Pancreas (tissue), 10 donors: ENCODE measurements around the gene RNF44. TPM values are rescaled to one million over a fixed set of nuclear protein-coding genes. Genes with fewer than 3 reads are reported as not detected.

Source experiments
- ATAC-seq, 4 donors: fragments of 200-7000 bp; cut with Tn5 transposase; one replicate each; pipeline versions ENCODE4 v1.8.0 to v1.9.1; 2020; ENCODE audit warnings: mild to moderate bottlenecking in 4 of 4, moderate library complexity in 4 of 4
- DNase-seq, 6 donors: peaks; one replicate each; pipeline ENCODE4 v3.0.0-alpha.2; 2020
- FAIRE-seq: peaks from 2 replicates; lab custom pipeline; 2012; peaks lifted over from hg19 to GRCh38; lab: Jason Lieb, UNC
- H3K27ac ChIP-seq, 4 donors: fragments of 200-600 bp; sonication (generic); 1 replicate in 3 of 4; 2 replicates in 1 of 4; pipeline versions ENCODE4 v1.5.0 to v1.8.0; 2020
- H3K27me3 ChIP-seq, 4 donors: fragments of 200-600 bp; one replicate each; pipeline ENCODE4 v1.8.0; 2021
- H3K36me3 ChIP-seq, 3 donors: fragments of 200-600 bp; sonication (generic) in 1 of 3; one replicate each; pipeline versions ENCODE4 v1.5.0 to v1.8.0; 2020 to 2021
- H3K4me1 ChIP-seq, 3 donors: fragments of 200-600 bp; one replicate each; pipeline ENCODE4 v1.8.0; 2021
- H3K4me3 ChIP-seq, 4 donors: fragments of 200-600 bp; sonication (generic) in 2 of 4; one replicate each; pipeline versions ENCODE4 v1.5.0 to v1.8.0; 2020 to 2021
- H3K9me3 ChIP-seq, 4 donors: fragments of 200-600 bp; one replicate each; pipeline ENCODE4 v1.8.0; 2021
- CTCF ChIP-seq, 4 donors: fragments of 200-600 bp; sonication (generic) in 3 of 4; IDR thresholded peaks; one replicate each; pipeline versions ENCODE4 v1.5.0 to v1.8.0; 2021; ENCODE audit warnings: antibody characterized with exemption in 4 of 4
- WGBS, 2 donors: extraction: QIAGEN DNeasy Blood & Tissue Kit; methylation state at CpG; one replicate each; pipeline ENCODE4 v1.1.7; 2013; 5-methylcytosine and 5-hydroxymethylcytosine counted together
- intact Hi-C, 3 donors: fragments of 100-400 bp; cut with DNase I; formaldehyde crosslinking; loops; one replicate each; pipeline versions ENCODE4 v1.11.1 to v1.14.2; 2022
- polyA plus RNA-seq, 2 donors: library from polyadenylated mRNA; stranded (reverse); fragments of 200-250 nt; gene quantifications; one replicate each; pipeline ENCODE4 v1.2.3, GENCODE V29; 2013
- total RNA-seq, 6 donors: library from RNA; stranded (reverse); fragmentation: NEBNext Ultra II Directional in 4 of 6; extraction: Animal tissue kit (Norgen Biotek cat#: 25700) in 4 of 6; gene quantifications; one replicate each; pipeline versions ENCODE4 v1.2.1 to v1.2.4, GENCODE V29; 2021 to 2023
- donor health status: healthy with polysubstance abuse.
- donor health status: DM: no; HTN: no; CAD: no; lungs with moderate emphysema.
- donor health status: DM: no; HTN: no; CAD: no.
- donor health status: control.
- donor health status: control.
- donor health status: Bipolar disorder and iron deficiency.
- donor health status: DM: yes; HTN: yes; CAD: no.
- donor health status: DM: no; HTN: no; CAD: no.
- donor health status: DM: no; HTN: no; CAD: no.
- donor health status: DM: yes; HTN: yes; CAD: no.

The RNF44 gene
- total and polyA plus RNA-seq, 8 donors = 13.8 to 36.6 (median 18.5) TPM

GRCh38 chr5:176501333-176501732 is 35.9 kb downstream of the RNF44 start:
- Histone ChIP-seq H3K9me3 (no peaks in the 10 kb centered on the region), H3K4me3 (no peak overlapping the region), H3K27me3 (no peaks in the 10 kb centered on the region), H3K36me3 (peaks cover 11 to 68% (median 22%) of the 10 kb centered on the region in 3 donors), H3K27ac (no peak overlapping the region), H3K4me1 (no peaks in the 10 kb centered on the region)
- WGBS, 2 donors = 98 to 100% methylated on average over 1 of the region's 1 CpG
- FAIRE-seq (no peak), ATAC-seq (peak in 1 of 4 donors; percentile 22), DNase-seq (no peak)
- intact Hi-C loops = no loop called here
- TF ChIP-seq CTCF (IDR thresholded peaks at IDR 0.05) = no peak

- DNase-seq = no peak
- H3K36me3 ChIP-seq = peaks cover 11 to 76% (median 29%) of the 10 kb centered on the region in 3 donors
- no peak overlapping the region for H3K4me3 ChIP-seq
- ATAC-seq = no peak
- no peaks in the 10 kb centered on the region for H3K4me1 ChIP-seq
- no peaks in the 10 kb centered on the region for H3K9me3 ChIP-seq
- WGBS, 2 donors = 97 to 100% methylated on average over 3 of the region's 3 CpGs
- no peak for FAIRE-seq
- TF ChIP-seq CTCF (IDR thresholded peaks at IDR 0.05) = no peak
- no peaks in the 10 kb centered on the region for H3K27me3 ChIP-seq
- no peak overlapping the region for H3K27ac ChIP-seq
- intact Hi-C loops = no loop called here
Measured at GRCh38 chr5:176500511-176500910, 36.7 kb downstream of the RNF44 start.

GRCh38 chr5:176499273-176499672 is 37.9 kb downstream of the RNF44 start:
- intact Hi-C loops = no loop called here

GRCh38 chr5:176497852-176498251 is 39.4 kb downstream of the RNF44 start:
- 92 to 96% methylated on average over 9 of the region's 9 CpGs for WGBS, 2 donors
- DNase-seq = no peak
- no peak for ATAC-seq
- Histone ChIP-seq H3K27ac (no peak overlapping the region), H3K4me1 (no peaks in the 10 kb centered on the region), H3K36me3 (peaks cover 11 to 89% (median 41%) of the 10 kb centered on the region in 3 donors), H3K9me3 (no peaks in the 10 kb centered on the region), H3K4me3 (no peak overlapping the region), H3K27me3 (no peaks in the 10 kb centered on the region)
- intact Hi-C loops = no loop called here
- no peak for TF ChIP-seq CTCF (IDR thresholded peaks at IDR 0.05)
- no peak for FAIRE-seq

More at GRCh38 chr5:176499273-176499672, 37.9 kb downstream of the RNF44 start:
- Histone ChIP-seq H3K4me1 (no peaks in the 10 kb centered on the region), H3K36me3 (peaks cover 11 to 85% (median 30%) of the 10 kb centered on the region in 3 donors), H3K27ac (no peak overlapping the region), H3K27me3 (no peaks in the 10 kb centered on the region), H3K9me3 (no peaks in the 10 kb centered on the region), H3K4me3 (no peak overlapping the region)
- no peak for TF ChIP-seq CTCF (IDR thresholded peaks at IDR 0.05)
- DNase-seq (no peak), FAIRE-seq (no peak), ATAC-seq (no peak)
- 89 to 97% methylated on average over 5 of the region's 5 CpGs for WGBS, 2 donors

GRCh38 chr5:176492431-176492830 is 44.8 kb downstream of the RNF44 start:
- H3K36me3 ChIP-seq = peaks cover 0 to 60% (median 41%) of the 10 kb centered on the region in 3 donors
- no peak overlapping the region for H3K27ac ChIP-seq
- no peak for FAIRE-seq
- no peak for TF ChIP-seq CTCF (IDR thresholded peaks at IDR 0.05)
- WGBS, 2 donors = 66 to 71% methylated on average over 3 of the region's 3 CpGs
- H3K9me3 ChIP-seq = no peaks in the 10 kb centered on the region
- no peak for DNase-seq
- no peaks in the 10 kb centered on the region for H3K4me1 ChIP-seq
- no peaks in the 10 kb centered on the region for H3K27me3 ChIP-seq
- intact Hi-C loops = no loop called here
- H3K4me3 ChIP-seq = no peak overlapping the region
- no peak for ATAC-seq
